HG02981 (cell line): Measurements from ENCODE around the gene RSRC2.
A peak's percentile ranks its signal among the peaks of the same experiment; 100 is the strongest.
"Not testable (repeated sequence)": the region's sequence is repeated elsewhere in the genome, so short reads cannot be mapped to it uniquely, and the experiment has no call there.

ENCODE experiments used
- ATAC-seq: cut with Tn5 transposase; IDR thresholded peaks from one replicate; pipeline ENCODE4 v1.9.1; 2021; ENCODE audit warnings: mild to moderate bottlenecking, moderate library complexity; ENCODE audit not compliant: unreplicated experiment

RSRC2 gene

GRCh38 chr12:122519418-122519817, 7.3 kb downstream of the RSRC2 start:
- no peak for ATAC-seq

GRCh38 chr12:122518908-122519307, 7.8 kb downstream of the RSRC2 start:
- ATAC-seq = no peak

- no peak for ATAC-seq
Measured at GRCh38 chr12:122517877-122518276, 8.9 kb downstream of the RSRC2 start.

GRCh38 chr12:122516544-122517361, 10.0 kb downstream of the RSRC2 start:
- ATAC-seq = no peak

GRCh38 chr12:122515275-122515674, 11.5 kb downstream of the RSRC2 start:
- no peak for ATAC-seq

- no peak for ATAC-seq
Measured at GRCh38 chr12:122513660-122514059, 13.1 kb downstream of the RSRC2 start.

- ATAC-seq = not testable (repeated sequence)
Measured at GRCh38 chr12:122513028-122513427, 13.7 kb downstream of the RSRC2 start.

- no peak for ATAC-seq
Measured at GRCh38 chr12:122508163-122508562, 18.6 kb downstream of the RSRC2 start.

- no peak for ATAC-seq
Measured at GRCh38 chr12:122506393-122506938, 20.3 kb downstream of the RSRC2 start.

- ATAC-seq = no peak
Measured at GRCh38 chr12:122505419-122506051, 21.2 kb downstream of the RSRC2 start.

- no peak for ATAC-seq
Measured at GRCh38 chr12:122503783-122504590, 22.7 kb downstream of the RSRC2 start.

- no peak for ATAC-seq
Measured at GRCh38 chr12:122503147-122503751, 23.5 kb downstream of the RSRC2 start.

- no peak for ATAC-seq
Measured at GRCh38 chr12:122501489-122501989, 25.2 kb downstream of the RSRC2 start.

- ATAC-seq = peak; percentile 95
Measured at GRCh38 chr12:122500685-122501488, 25.8 kb downstream of the RSRC2 start, which contains the start of gene ZCCHC8. TSS of gene ZCCHC8 (minus strand) at chr12:122500932. CDS start at chr12:122500840, 92 bp downstream.

- peak; percentile 7 for ATAC-seq
Measured at GRCh38 chr12:122499991-122500684, 26.6 kb downstream of the RSRC2 start.

- no peak for ATAC-seq
Measured at GRCh38 chr12:122495258-122495657, 31.5 kb downstream of the RSRC2 start.

- ATAC-seq = not testable (repeated sequence)
Measured at GRCh38 chr12:122493222-122493621, 33.5 kb downstream of the RSRC2 start.

- no peak for ATAC-seq
Measured at GRCh38 chr12:122491991-122492390, 34.7 kb downstream of the RSRC2 start.

GRCh38 chr12:122489038-122489437, 37.7 kb downstream of the RSRC2 start:
- no peak for ATAC-seq
